Measurements from ENCODE around the gene HRK. TPM values are rescaled to one million over a fixed set of nuclear protein-coding genes. Genes with fewer than 3 reads are reported as not detected.

The HRK gene
- total RNA-seq, 2 donors from 2014 or later, result 0.05 to 0.09 TPM

DNA sequence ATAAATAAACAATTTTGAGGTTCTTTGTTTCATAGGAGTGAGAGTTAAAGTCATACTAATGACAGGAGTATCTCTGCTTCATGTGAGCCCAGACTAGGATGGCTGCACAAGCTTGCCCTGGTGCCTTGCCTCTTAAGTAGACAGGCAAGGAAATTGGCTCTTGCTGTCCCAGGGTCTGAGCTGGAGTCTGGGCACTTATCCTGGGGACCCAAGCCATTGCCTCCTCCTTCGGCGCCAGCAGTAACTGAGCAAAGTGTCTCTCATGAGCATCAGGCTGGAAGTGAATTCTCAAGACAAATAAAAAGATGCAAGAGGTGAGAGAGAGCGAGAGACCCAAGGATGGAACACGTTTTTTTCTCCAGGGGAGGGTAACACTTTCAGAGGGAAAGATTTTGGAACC, 22.6 kb upstream of the HRK start:
- ATAC-seq, result no peak
- no peak for DNase-seq
- intact Hi-C loops (cut with DNase I), result no loop called here

DNA sequence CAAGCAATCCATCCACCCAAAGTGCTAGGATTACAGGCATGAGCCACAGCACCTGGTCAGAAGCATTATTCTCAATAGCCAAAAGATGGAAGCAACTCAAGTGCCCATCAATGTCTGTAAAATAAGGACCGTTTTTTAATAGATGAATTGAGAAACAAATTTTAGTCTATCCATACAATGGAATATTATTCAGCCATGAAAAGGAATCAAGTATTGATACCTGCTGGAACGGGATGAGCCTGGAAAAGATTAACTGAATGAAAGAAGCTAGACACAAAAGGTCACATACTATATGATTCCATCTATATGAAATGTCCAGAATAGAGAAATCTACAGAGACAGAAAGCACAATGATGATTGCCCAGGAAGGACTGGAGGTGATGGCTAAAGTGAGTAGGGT, 20.4 kb upstream of the HRK start:
- DNase-seq (no peak), ATAC-seq (no peak)
- intact Hi-C loops (cut with DNase I), result no loop called here

DNA sequence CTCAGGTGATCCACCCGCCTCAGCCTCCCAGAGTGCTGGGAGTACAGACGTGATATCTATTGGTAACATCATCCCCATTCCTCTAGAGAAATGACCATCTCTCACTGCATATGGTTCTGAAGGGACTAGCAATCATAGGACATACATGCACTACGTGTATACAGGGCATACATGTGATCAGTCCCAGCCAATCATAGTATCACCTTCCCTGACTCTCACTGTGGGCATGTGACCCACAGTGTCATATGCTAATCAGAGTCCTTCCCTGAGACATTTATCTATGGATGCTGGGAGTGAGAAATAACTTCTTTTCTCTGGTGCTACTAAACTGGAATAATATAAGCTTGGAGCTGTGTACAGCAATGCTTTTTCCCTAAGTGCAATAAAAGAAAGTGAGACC, 17.4 kb upstream of the HRK start:
- ATAC-seq, result no peak
- intact Hi-C loops (cut with DNase I), result no loop called here
- DNase-seq, result no peak

DNA sequence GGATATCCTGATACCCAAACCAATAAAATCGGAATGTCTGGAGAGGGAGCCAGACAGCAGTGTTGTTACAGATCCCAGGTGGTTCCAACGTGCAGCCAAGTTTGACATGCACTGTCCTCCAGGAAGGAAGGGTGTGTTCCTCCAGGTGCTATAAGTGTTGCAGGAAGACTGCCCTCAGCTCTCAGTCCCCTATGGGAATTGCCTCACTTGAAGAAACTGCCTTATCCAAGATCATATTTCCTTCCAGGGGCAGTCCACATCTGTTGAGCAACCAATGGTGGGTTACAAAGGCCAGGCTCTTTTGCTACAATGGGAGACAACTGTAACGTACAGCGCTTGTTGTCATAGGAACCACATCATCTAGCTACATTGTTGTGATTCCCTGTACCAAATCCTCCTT, 16.2 kb upstream of the HRK start:
- intact Hi-C loops (cut with DNase I), result no loop called here
- DNase-seq (no peak), ATAC-seq (no peak)

DNA sequence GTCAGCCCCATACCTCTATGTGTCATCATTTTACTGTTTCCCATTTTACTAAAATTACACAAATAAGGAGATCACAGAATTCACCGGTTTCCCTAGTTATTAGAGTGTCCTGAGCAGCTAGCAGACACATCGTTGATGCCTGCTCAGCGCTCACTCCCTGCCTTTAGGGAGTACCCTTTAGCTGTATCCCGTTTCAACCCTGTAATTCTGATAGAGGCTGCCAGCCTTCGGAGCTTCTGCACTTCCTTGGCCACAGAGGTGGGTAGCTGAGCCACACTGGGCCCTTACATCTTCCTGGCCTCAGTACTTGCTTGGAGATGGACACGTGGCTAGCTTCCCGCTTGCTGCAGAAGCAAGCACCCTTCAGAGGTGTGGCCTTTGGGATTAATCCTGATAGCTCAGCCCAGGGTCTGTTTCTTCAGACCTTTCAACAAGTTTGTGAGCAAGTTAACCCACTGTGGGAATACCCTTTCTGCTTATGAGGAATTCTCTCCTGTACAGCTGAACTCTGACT, 15.2 kb upstream of the HRK start:
- DNase-seq (no peak), ATAC-seq (peak in 1 of 2 donors; percentile 27)
- intact Hi-C loops (cut with DNase I), result no loop called here

DNA sequence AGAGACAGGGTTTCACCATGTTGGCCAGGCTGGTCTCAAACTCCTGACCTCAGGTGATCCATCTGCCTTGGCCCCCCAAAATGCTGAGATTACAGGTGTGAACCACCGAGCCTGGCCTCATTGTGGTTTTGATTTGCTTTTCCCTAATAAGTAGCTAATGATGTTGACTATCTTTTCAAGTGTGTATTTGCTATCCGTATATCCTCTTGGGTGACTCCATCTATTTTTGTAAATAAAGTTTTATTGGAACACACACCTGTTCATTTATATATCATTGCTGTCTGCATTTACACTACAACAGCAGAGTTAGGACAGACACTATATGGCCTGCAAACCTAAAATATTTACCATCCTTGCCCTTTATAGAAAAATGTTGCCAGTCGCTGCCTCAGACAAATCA, 13.7 kb upstream of the HRK start:
- no peak for DNase-seq
- no peak for ATAC-seq
- intact Hi-C loops (cut with DNase I), result no loop called here

DNA sequence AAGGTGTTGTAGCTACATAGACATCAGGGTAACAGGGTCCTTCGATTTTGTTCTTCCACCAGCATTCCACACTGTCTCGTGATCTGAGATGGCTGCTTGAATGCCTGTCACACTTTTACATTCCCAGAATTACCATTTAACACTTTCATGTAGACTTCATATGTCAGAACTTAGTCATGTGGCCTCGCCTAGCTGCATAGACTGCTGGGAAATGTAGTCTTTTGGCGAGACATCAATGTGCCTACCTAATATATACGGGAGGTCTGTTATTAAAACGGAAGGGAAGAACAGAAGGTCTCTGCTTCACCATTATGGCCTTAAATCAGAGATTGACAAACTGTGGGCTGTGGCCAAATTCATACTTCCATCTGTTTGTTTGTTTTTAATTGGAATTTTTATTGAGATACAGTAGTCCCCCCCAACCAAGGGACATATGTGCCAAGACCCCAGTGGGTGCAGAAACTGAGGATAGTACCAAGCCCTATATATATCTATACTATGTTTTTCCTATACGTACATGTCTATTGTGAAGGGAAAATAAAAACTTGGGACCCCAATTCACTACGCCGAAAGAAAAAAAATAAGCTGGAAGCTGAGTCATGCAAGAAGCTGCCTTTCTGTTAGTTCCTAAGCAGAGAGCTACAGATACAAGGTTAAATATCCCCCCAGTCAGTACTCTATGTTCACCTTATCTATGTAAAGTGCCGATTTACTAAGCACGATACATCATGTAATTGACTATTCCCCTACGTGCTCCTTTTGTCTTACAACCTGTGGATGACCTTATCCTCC, 11.3 kb upstream of the HRK start:
- no peak for ATAC-seq
- intact Hi-C loops (cut with DNase I), result no loop called here
- DNase-seq, result no peak

DNA sequence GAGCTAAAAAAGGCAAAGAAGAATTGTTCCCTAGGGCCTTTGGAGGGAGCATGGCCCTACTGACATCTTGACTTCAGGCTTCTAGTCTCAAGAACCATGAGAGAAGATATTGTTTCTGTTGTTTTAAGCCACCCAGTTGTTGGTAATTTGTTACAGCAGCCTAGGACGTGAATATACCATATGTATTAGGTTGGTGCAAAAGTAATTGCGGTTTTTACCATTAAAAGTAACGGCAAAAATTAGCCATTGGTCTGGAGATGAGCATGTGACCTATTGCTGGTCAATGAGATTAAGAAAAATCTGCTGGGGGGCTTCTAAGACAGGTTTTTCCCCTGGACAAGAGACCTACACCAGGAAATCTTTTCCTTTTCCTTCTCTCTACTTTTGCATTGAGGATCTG, 9.8 kb upstream of the HRK start:
- no peak for DNase-seq
- intact Hi-C loops (cut with DNase I), result no loop called here

DNA sequence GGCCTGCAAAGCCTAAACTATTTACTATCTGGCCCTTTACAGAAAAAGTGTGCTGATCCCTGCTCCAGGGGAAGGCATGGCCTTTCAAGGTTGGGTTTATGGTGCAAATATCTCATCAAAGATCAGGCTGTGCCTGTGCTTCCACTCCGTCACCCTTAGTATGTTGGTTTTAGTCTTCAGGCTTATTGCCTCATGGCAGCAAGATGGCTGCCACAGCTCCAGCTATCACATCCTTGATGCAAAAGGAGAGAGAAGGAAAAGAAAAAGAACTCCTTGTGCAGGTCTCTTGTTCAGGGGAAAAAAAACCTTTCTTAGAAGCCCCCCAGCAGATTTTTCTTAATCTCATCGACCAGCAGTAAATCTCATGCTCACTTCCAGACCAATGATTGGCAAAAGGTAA, 9.1 kb upstream of the HRK start:
- DNase-seq, result no peak
- intact Hi-C loops (cut with DNase I), result no loop called here
- no peak for ATAC-seq

More for the DNA sequence above, 9.8 kb upstream of the HRK start:
- no peak for ATAC-seq

DNA sequence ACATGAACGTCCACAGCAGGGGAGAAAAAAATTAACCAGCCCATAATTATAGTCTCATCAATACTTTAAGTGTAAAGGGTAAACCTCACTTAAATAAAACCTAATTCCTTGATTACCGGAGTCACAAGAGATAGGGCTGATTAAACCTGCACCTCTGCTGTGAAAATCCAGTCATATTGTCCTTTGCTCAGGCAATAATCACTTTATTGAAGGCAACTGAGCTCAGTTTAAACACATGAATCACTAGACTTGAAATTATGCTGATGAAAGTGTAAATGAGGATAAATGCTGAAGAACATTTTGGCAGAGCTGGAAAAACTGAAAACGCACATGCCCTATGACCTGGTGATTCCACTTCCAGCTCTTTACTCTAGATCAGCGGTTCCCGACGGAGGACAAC, 6.7 kb upstream of the HRK start:
- ATAC-seq (no peak), DNase-seq (no peak)
- intact Hi-C loops (cut with DNase I), result no loop called here

DNA sequence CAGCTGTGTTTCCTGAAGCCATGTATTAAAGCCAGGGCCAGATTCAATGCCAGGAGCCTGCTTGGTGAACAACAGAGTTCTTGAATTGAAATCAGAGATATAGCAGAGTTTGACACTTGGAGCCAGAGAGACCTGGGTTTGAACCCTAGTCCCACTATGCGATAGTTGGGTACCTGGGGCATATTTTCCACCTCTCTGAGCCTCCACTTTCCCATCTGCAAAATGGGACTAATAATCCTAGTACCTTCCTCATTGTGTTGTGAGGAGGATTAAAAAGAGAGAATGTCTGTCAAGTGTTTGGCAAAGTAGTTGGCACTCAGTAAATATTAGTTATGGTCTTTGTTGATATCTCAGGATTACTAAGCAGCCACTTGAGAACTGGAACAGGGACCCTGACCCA, 6.0 kb upstream of the HRK start:
- intact Hi-C loops (cut with DNase I), result no loop called here
- ATAC-seq, result no peak

DNA sequence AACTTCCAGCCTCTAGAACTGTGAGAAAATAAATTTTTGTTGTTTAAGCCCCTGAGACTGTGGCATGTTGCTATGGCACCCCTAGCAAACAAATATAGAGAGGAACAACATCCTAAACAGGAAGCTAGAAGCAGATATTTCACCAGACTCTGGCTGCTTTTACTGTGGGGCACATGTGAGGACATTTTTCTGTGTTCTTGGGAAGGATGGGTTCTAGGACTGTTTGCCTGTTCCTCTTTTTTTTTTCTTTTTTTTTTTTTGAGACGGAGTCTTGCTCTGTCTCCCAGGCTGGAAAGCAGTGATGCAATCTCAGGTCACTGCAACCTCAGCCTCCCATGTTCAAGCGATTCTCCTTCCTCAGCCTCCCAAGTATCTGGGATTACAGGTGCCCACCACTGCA, 4.2 kb upstream of the HRK start:
- DNase-seq (no peak), ATAC-seq (no peak)
- intact Hi-C loops (cut with DNase I), result no loop called here

More for the DNA sequence above, 6.0 kb upstream of the HRK start:
- DNase-seq, result no peak

DNA sequence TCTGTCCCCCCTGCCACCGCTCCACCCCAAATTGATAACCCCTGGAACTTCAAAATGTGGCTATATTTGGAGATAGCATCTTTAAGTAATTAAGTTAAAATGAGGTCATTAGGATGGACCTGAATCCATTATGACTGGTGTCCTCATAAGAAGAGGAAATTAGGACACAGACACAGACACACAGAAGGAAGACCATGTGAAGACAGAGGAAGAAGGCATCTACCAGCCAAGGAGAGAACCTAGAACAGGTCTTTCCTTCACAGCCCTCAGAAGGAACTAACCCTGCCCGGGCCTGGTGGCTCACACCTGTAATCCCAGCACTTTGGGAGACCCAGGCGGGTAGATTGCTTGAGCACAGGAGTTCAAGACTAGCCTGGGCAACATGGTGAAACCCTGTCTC, 3.6 kb upstream of the HRK start:
- intact Hi-C loops (cut with DNase I), result no loop called here
- DNase-seq (no peak), ATAC-seq (no peak)

DNA sequence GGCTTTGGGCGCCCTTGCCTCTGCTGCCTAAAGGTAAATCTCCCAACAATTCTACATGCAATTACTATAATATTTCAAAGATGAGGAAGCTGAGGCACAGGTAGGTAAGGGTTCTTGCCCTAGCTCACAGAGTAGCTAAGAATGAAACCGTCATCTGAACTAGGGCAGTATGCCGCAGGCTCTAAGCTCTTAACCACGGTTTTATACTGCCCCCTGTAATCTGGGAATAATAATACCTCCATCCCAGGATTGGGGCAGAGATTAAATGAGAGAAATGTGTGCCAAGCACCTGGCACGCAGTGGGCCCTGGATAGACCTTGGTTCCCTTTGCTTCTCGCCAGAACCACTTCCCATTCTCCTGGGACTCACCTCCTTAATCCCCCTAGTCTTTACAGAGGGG, 1.5 kb upstream of the HRK start:
- peak in 1 of 2 donors; percentile 45 for ATAC-seq

DNA sequence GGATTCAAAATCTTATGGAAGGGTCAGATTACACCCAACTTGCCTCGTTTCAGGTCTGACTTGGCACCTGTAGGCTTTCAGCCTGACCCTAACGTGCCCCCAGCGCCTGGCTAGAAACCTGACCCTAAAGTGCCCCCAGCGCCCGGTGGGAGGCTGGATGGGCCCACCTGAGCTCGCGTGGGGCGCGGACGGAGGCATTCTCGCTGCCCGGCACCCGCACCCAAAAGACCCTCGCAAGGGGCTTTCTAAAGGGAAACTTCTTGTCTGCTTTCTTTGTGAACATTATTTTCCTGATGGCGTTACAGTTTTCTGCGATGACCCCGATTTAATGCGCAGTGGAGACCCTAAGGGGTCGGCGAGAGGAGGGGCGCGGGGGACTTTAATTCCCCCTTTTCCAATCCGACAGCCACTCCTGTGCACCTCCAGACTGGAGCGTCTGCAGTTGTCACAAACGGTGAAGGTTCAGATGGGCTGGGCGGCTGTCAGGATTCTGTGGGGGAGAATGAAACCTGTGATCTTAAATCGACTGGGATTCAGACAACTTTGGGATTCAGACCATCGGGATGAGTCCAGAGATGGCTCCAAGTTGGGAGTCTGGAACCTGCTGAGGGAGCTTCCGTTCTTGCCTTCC, 751 bp upstream of the HRK start:
- DNase-seq (no peak), ATAC-seq (no peak)
- intact Hi-C loops (cut with DNase I), result no loop called here

More for the DNA sequence above, 1.5 kb upstream of the HRK start:
- intact Hi-C loops (cut with DNase I), result no loop called here
- no peak for DNase-seq

DNA sequence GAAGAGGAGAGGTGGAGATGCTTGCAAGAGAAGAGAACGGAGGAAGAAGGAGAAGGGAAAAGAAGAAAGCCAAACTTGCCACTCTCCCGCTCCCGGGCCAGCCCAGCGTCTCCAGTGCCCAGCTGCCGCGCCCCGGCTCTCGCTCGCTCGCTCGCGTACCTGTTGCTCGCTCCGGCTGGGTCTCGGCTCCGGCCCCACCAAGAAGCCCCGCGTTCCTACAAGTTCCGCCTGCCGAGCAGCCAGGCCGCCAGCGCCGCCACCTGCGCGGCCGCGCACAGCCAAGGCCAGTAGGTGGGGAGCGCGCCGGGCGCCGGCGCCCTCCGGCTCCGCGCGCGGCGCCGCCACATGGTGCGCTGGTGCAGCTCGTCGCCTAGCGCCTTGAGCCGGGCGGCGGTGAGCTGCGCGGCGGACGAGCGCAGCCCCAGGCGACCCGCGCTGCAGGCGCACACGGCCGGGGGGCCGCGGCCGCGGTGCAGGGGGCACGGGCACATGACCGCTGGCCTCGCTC, 370 bp downstream of the HRK start:
- ATAC-seq (peak; percentile 71 to 77), DNase-seq (no peak)
- intact Hi-C loops (cut with DNase I), result no loop called here

DNA sequence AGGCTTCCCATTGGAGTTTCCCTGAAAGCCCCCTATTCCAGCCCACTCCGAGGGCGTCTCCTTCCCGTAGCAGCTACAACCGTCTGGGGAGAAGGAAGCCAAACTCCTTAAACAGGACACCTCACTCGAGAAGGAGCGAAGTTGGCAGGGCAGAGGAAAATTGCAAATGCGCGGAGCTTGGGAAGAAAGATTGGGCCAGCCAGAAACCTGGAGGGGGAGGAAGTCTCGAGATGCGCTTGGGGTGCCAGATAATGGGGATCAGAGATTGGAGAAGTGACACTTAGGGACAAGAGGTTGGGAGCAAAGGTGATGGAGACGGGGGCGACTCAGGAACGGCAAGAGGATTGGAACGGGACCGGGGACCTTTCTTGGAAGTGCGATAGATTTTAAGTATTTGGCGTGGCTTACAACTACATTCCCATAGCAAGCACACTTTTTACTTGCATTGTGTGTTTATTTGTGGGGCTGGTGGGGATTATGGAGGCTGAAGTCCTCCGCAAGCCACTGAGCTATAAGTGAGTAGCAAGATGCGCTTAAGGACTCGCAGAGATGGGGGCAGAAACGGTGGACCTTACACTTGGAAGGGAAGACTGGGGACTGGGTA, 926 bp downstream of the HRK start:
- intact Hi-C loops (cut with DNase I), result no loop called here
- DNase-seq, result no peak
- no peak for ATAC-seq

DNA sequence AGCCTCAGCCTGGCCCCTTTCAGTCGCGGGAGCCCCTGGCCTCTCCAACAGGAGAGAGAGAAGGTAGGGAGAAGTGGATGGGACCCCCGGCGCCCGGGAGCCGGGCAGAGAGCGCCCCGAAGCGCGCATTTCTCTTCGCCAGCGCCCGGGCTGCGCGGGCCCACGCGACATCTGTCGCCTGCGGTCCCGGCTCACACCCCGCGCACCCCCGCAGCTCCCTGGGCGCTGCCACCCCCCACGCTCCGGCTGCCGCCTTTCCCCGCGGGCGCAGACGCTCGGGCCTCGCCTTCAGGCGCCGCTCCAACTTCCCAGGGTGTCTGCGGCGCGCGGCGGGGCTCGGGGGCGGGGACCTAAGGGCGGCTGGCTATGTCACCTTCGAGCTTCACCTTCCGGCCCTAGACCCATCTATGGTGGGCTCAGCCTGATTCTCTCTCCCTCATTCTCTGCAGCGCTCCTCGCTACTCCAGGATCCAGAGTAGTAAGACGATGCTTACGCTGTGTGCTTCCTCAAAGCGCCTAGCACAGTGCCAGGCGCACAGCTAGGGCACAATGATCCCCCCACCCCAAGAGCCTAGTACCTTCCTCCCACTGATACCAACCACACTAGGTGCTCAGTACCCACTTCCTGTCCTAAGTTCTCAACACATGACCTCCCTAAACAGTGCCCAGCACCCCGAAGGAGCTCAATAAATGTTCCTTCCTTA, 1.6 kb downstream of the HRK start:
- intact Hi-C loops (cut with DNase I), result no loop called here
- ATAC-seq (no peak), DNase-seq (no peak)

DNA sequence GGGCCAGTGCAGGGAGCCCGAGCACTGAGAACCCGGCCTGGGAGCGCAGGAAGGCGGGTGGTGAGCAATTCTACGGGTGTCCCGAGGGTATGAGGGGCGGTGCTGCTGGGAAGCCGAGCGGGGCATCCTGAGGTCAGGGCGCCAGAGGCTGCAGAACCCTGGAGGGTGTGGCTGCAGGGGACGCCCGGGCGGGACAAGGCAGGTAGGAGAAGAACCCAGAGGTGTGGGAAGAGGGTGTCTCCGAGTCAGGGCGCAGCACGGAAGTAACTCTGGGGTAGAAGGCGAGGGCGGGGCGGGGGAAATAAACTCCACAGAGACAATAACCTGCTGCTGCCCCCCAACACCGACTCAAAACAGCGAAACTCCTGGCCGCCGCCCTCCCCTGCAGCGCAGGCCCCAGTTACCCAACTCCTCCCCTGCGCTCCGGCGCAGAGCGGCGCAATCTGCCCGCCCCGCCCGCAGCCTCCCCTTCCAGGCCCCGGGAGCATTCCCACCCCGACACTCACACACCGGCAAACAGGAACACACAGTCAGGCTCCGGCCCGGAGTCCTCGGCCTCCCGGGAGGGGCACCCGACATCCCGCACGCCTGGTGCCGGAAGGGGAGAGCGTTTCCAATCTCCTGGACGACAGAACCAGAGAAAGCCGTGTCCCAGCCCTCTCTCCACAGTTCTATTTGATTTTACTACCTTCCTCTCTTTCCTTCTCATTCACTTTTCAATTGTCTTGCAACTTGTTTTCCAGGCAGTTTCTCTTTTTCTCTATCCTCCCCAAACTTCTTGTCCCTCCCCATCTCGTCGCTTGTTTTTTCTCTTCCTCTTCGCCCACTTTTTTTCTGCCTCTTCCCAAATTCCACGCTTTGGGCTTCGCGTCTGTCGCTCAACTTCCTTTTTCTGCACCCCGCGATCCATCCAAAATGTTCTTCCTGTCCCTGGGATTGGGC, 2.4 kb downstream of the HRK start:
- intact Hi-C loops (cut with DNase I), result no loop called here
- ATAC-seq, result no peak
- DNase-seq, result no peak

Measured in left cardiac atrium (tissue), 4 donors.